OCI-LY7 (cell line): Measurements from ENCODE around the gene RNASE12. TPM values are rescaled to one million over a fixed set of nuclear protein-coding genes. Genes with fewer than 3 reads are reported as not detected.

Experiments used
- BruUV-seq: library from RNA; stranded (reverse); fragments of 400-500 nt; replicated peaks from 2 replicates; lab custom pipeline; 2021; lab: Mats Ljungman, UMichigan
- CTCF ChIA-PET: fragments of 300-600 bp; sonication (Branson Sonifier 250); formaldehyde crosslinking; loops from one replicate; lab custom pipeline; 2022; ENCODE audit warnings: antibody characterized with exemption; ENCODE audit not compliant: unreplicated experiment; lab: Charles Lee
- POLR2A ChIA-PET: fragments of 300-600 bp; sonication (Branson Sonifier 250); formaldehyde crosslinking; loops from one replicate; lab custom pipeline; 2022; ENCODE audit warnings: antibody characterized with exemption; lab: Charles Lee
- DNase-seq: peaks from one replicate; pipeline ENCODE4 v3.0.0-alpha.2; 2015; ENCODE audit warnings: low spot score
- H2AFZ ChIP-seq: fragments of 200-600 bp; sonication (generic), shearing (Covaris generic); 2 replicates; pipeline ENCODE4 v1.6.1; 2014; ENCODE audit warnings: mild to moderate bottlenecking, antibody characterized with exemption, low read length, moderate library complexity
- H3K27ac ChIP-seq: fragments of 200-600 bp; sonication (generic); 2 replicates; pipeline ENCODE4 v1.5.1; 2014; ENCODE audit warnings: mixed run types, low read depth, mild to moderate bottlenecking, moderate library complexity, low read length, inconsistent platforms; ENCODE audit not compliant: poor library complexity, severe bottlenecking
- H3K36me3 ChIP-seq: fragments of 200-600 bp; sonication (generic); 2 replicates; pipeline ENCODE4 v1.6.1; 2014; ENCODE audit warnings: mild to moderate bottlenecking, antibody characterized with exemption, low read length, moderate library complexity, mixed read lengths; ENCODE audit not compliant: insufficient read depth
- H3K4me1 ChIP-seq: fragments of 200-600 bp; sonication (generic); 2 replicates; pipeline ENCODE4 v1.5.1; 2014; ENCODE audit warnings: mild to moderate bottlenecking, low read length; ENCODE audit not compliant: insufficient read depth, poor library complexity, severe bottlenecking
- H3K4me2 ChIP-seq: fragments of 200-600 bp; sonication (generic); 2 replicates; pipeline ENCODE4 v1.6.1; 2014; ENCODE audit warnings: mild to moderate bottlenecking, low read length
- H3K4me3 ChIP-seq: fragments of 200-600 bp; sonication (generic); 2 replicates; pipeline ENCODE4 v1.5.1; 2014; ENCODE audit warnings: mild to moderate bottlenecking, low read depth, low read length; ENCODE audit not compliant: poor library complexity, severe bottlenecking
- H3K79me2 ChIP-seq: fragments of 200-600 bp; sonication (generic); 2 replicates; pipeline ENCODE4 v1.6.1; 2016; ENCODE audit warnings: low read depth, mild to moderate bottlenecking, low read length, moderate library complexity, mixed read lengths; ENCODE audit not compliant: insufficient read depth
- H3K9me2 ChIP-seq: fragments of 200-600 bp; sonication (generic); 2 replicates; pipeline ENCODE4 v1.6.1; 2016; ENCODE audit warnings: mild to moderate bottlenecking, low read length, mixed read lengths; ENCODE audit not compliant: insufficient read depth
- H3K9me3 ChIP-seq: fragments of 200-600 bp; sonication (generic); 2 replicates; pipeline ENCODE4 v1.6.1; 2014; ENCODE audit warnings: mild to moderate bottlenecking, mixed run types, low read length, mixed read lengths
- H4K20me1 ChIP-seq: fragments of 200-600 bp; sonication (generic); 2 replicates; pipeline ENCODE4 v1.6.1; 2014; ENCODE audit warnings: mild to moderate bottlenecking, antibody characterized with exemption, low read length, moderate library complexity, mixed read lengths; ENCODE audit not compliant: insufficient read depth
- CTCF ChIP-seq: fragments of 200-600 bp; sonication (generic); conservative IDR thresholded peaks from 2 replicates; pipeline ENCODE4 v1.5.1; 2014; ENCODE audit warnings: mild to moderate bottlenecking, antibody characterized with exemption, low read length, moderate library complexity, mixed read lengths
- EZH2phosphoT487 ChIP-seq: fragments of 200-600 bp; sonication (generic); IDR thresholded peaks from 2 replicates; pipeline ENCODE4 v1.6.1; 2018; ENCODE audit warnings: low read depth, borderline replicate concordance, mild to moderate bottlenecking, mixed run types, antibody characterized with exemption, low read length, moderate library complexity, mixed read lengths
- intact Hi-C: fragments of 100-400 bp; cut with micrococcal nuclease; formaldehyde crosslinking; loops from one replicate; pipeline ENCODE4 v1.10.0; 2022; ENCODE audit not compliant: unreplicated experiment
- total RNA-seq, 2 experiments: library from RNA; depleted of rRNA in 1 of 2; stranded (reverse); fragments of >200 nt in 1 of 2; shearing (Covaris generic) in 1 of 2; gene quantifications; 2 replicates each; pipeline ENCODE4 v1.2.3, GENCODE V29; 2014 to 2022

RNASE12 gene
- total RNA-seq, 2 experiments from 2014 or later: not detected

GRCh38 chr14:20612403-20612802 lies 21.2 kb upstream of the RNASE12 start:
- no peak overlapping the region for H2AFZ ChIP-seq
- H3K9me3 ChIP-seq: no peaks in the 10 kb centered on the region
- DNase-seq: peak; percentile 58
- BruUV-seq: no TSS peak
- intact Hi-C loops: loop anchor here (2.0 to 5.0 kb wide), 2 partner anchors 140 to 308 kb away; partner anchors contain the start of gene TTC5
- TF ChIP-seq CTCF (no peak), EZH2phosphoT487 (no peak)
- peak overlapping the region; percentile 88 for H3K4me2 ChIP-seq
- peaks cover 47% of the 10 kb centered on the region for H3K4me1 ChIP-seq
- ChIA-PET CTCF (interaction anchor here (1.4 kb wide), 1 partner anchor 72 kb away, joined by 4 read pairs; the partner anchor contains the start of gene RNASE4), POLR2A (interaction anchor here (1.6 kb wide), 1 partner anchor 70 kb away, joined by 5 read pairs; no protein-coding TSS in a partner anchor)
- H3K4me3 ChIP-seq: peak overlapping the region; percentile 72
- H3K27ac ChIP-seq: peak overlapping the region; percentile 9
- H3K9me2 ChIP-seq: no peaks in the 10 kb centered on the region
- H3K79me2 ChIP-seq: no peaks in the 10 kb centered on the region
- no peaks in the 10 kb centered on the region for H3K36me3 ChIP-seq
- H4K20me1 ChIP-seq: no peaks in the 10 kb centered on the region

DNA sequence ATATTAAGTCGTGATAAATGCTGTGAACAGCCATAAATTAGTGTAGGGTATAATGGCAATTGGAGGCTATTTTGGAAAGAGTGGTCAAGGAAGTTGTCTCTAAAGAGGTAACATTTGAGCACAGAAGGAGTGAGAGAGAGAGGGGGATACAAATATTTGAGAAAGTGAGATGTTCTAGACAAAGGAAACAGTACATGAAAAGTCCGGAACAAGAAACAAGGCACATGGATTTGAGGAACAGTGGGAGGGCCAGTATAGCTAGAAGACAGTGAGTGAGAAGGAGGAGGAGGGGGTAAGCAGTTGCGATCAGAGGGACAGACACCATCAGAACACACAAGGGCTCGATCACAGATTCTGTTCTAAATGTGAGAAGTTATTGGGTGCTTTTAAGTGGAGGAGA lies 20.1 kb upstream of the RNASE12 start:
- ChIA-PET CTCF (no interaction called here), POLR2A (interaction anchor here (0.6 to 1.6 kb wide), 2 partner anchors 278 to 866 kb away, joined by 3 to 5 read pairs; partner anchors contain the start of gene CCNB1IP1)
- no peaks in the 10 kb centered on the region for H3K36me3 ChIP-seq
- DNase-seq: no peak
- H4K20me1 ChIP-seq: no peaks in the 10 kb centered on the region
- H2AFZ ChIP-seq: no peak overlapping the region
- no peaks in the 10 kb centered on the region for H3K9me3 ChIP-seq
- intact Hi-C loops: loop anchor here (5.0 kb wide), 1 partner anchor 139 kb away; no protein-coding TSS in a partner anchor
- peaks cover 47% of the 10 kb centered on the region for H3K4me1 ChIP-seq
- H3K27ac ChIP-seq: no peak overlapping the region
- H3K4me3 ChIP-seq: no peak overlapping the region
- H3K4me2 ChIP-seq: peak overlapping the region; percentile 4; the same call in 1 of the 2 replicates
- TF ChIP-seq EZH2phosphoT487 (no peak), CTCF (no peak)
- H3K9me2 ChIP-seq: no peaks in the 10 kb centered on the region
- no TSS peak for BruUV-seq
- H3K79me2 ChIP-seq: no peaks in the 10 kb centered on the region
